Calu3 (cell line): ENCODE measurements around the gene YPEL3. TPM values are rescaled to one million over a fixed set of nuclear protein-coding genes. Genes with fewer than 3 reads are reported as not detected.

ENCODE experiments used
- BruUV-seq: library from RNA; stranded (reverse); fragments of 400-500 nt; replicated peaks from 2 replicates; lab custom pipeline; 2021; lab: Mats Ljungman, UMichigan
- CTCF ChIA-PET: fragments of 300-600 bp; sonication (Branson Sonifier 250); formaldehyde crosslinking; loops from one replicate; lab custom pipeline; 2022; ENCODE audit warnings: antibody characterized with exemption; lab: Charles Lee
- DNase-seq: peaks from one replicate; pipeline ENCODE4 v3.0.0; 2022
- H3K27ac Mint-ChIP-seq: one replicate; pipeline ENCODE4 v1.8.0; 2022; ENCODE audit warnings: mixed read lengths; ENCODE audit not compliant: unreplicated experiment
- H3K27me3 Mint-ChIP-seq: one replicate; pipeline ENCODE4 v1.8.0; 2022; ENCODE audit warnings: mixed read lengths; ENCODE audit not compliant: unreplicated experiment
- H3K36me3 Mint-ChIP-seq: one replicate; pipeline ENCODE4 v1.8.0; 2022; ENCODE audit warnings: mild to moderate bottlenecking, moderate library complexity, mixed read lengths; ENCODE audit not compliant: insufficient read depth, unreplicated experiment
- H3K4me1 Mint-ChIP-seq: one replicate; pipeline ENCODE4 v1.8.0; 2022; ENCODE audit warnings: mild to moderate bottlenecking, low read depth, mixed read lengths; ENCODE audit not compliant: unreplicated experiment
- H3K4me3 Mint-ChIP-seq: one replicate; pipeline ENCODE4 v1.8.0; 2022; ENCODE audit warnings: mild to moderate bottlenecking, low read depth, moderate library complexity, mixed read lengths; ENCODE audit not compliant: unreplicated experiment
- H3K9me3 Mint-ChIP-seq: one replicate; pipeline ENCODE4 v1.8.0; 2022; ENCODE audit warnings: low read depth, mixed read lengths; ENCODE audit not compliant: unreplicated experiment
- CTCF ChIP-seq: fragments of 200-600 bp; IDR thresholded peaks from one replicate; pipeline ENCODE4 v1.8.0; 2022; ENCODE audit warnings: antibody characterized with exemption; ENCODE audit not compliant: unreplicated experiment
- intact Hi-C: fragments of 100-400 bp; cut with micrococcal nuclease; formaldehyde crosslinking; loops from one replicate; pipeline ENCODE4 v1.10.0; 2022; ENCODE audit not compliant: unreplicated experiment
- total RNA-seq: library from RNA; stranded (reverse); gene quantifications from 2 replicates; pipeline ENCODE4 v1.2.3, GENCODE V29; 2022

Gene YPEL3
- total RNA-seq, 1 experiment from 2014 or later = 21.1 TPM

- Mint-ChIP-seq H3K4me3 (peak overlapping the region; percentile 70), H3K36me3 (peaks cover 51% of the 10 kb centered on the region), H3K9me3 (peaks cover 6% of the 10 kb centered on the region), H3K4me1 (peaks cover 33% of the 10 kb centered on the region), H3K27ac (peak overlapping the region; percentile 73), H3K27me3 (no peaks in the 10 kb centered on the region)
- intact Hi-C loops = no loop called here
- DNase-seq = no peak
- no peak for TF ChIP-seq CTCF
- CTCF ChIA-PET = no interaction called here
- TSS peak; percentile 24 for BruUV-seq
Observed at GRCh38 chr16:30095166-30096078, 591 bp downstream of the YPEL3 start.

GRCh38 chr16:30094541-30095165, 1.4 kb downstream of the YPEL3 start:
- TF ChIP-seq CTCF = no peak
- Mint-ChIP-seq H3K36me3 (peaks cover 58% of the 10 kb centered on the region), H3K27ac (peak overlapping the region; percentile 73), H3K4me3 (peak overlapping the region; percentile 70), H3K27me3 (no peaks in the 10 kb centered on the region), H3K9me3 (peaks cover 6% of the 10 kb centered on the region), H3K4me1 (peaks cover 41% of the 10 kb centered on the region)
- DNase-seq = no peak
- CTCF ChIA-PET = interaction anchor here (0.7 kb wide), 1 partner anchor 18 kb away, joined by 3 read pairs; no protein-coding TSS in a partner anchor
- BruUV-seq = no TSS peak
- intact Hi-C loops = no loop called here

GRCh38 chr16:30092373-30093010, 3.5 kb downstream of the YPEL3 start:
- H3K27ac Mint-ChIP-seq = peak overlapping the region; percentile 94
- H3K36me3 Mint-ChIP-seq = peaks cover 72% of the 10 kb centered on the region
- peak; percentile 73 for DNase-seq
- H3K27me3 Mint-ChIP-seq = no peaks in the 10 kb centered on the region
- CTCF ChIA-PET = interaction anchor here (0.6 to 2.7 kb wide), 22 partner anchors 12 to 542 kb away, joined by 3 to 20 read pairs (median 4); partner anchors contain the start of genes ALDOA, CD2BP2, CORO1A and GDPD3
- peak overlapping the region; percentile 85 for H3K4me3 Mint-ChIP-seq
- H3K4me1 Mint-ChIP-seq = peaks cover 59% of the 10 kb centered on the region
- TF ChIP-seq CTCF = peak; percentile 16
- TSS peak; percentile 14 for BruUV-seq
- intact Hi-C loops = no loop called here
- H3K9me3 Mint-ChIP-seq = peaks cover 2% of the 10 kb centered on the region
